Muscle layer of duodenum (tissue), 2 donors: ENCODE measurements around the gene GPR101.

Experiments
- H3K27ac ChIP-seq: one replicate; pipeline ENCODE4 v1.7.0; 2013; ENCODE audit warnings: mild to moderate bottlenecking, low read length
- H3K27me3 ChIP-seq: one replicate; pipeline ENCODE4 v1.7.0; 2013; ENCODE audit warnings: low read depth, mild to moderate bottlenecking, control low read depth, low read length
- H3K36me3 ChIP-seq, 2 donors: one replicate each; pipeline ENCODE4 v1.7.0; 2013; ENCODE audit warnings: low read length in 2 of 2, control low read depth in 1 of 2, mild to moderate bottlenecking in 1 of 2; ENCODE audit not compliant: insufficient read depth in 2 of 2, control insufficient read depth in 1 of 2
- H3K4me1 ChIP-seq, 2 donors: one replicate each; pipeline ENCODE4 v1.7.0; 2013; ENCODE audit warnings: low read length in 2 of 2, mild to moderate bottlenecking in 2 of 2, control low read depth in 1 of 2, moderate library complexity in 1 of 2; ENCODE audit not compliant: insufficient read depth in 2 of 2, control insufficient read depth in 1 of 2
- H3K4me3 ChIP-seq, 2 donors: one replicate each; pipeline ENCODE4 v1.7.0; 2013; ENCODE audit warnings: low read length in 2 of 2, low read depth in 1 of 2, mild to moderate bottlenecking in 1 of 2
- H3K9me3 ChIP-seq, 2 donors: one replicate each; pipeline ENCODE4 v1.7.0; 2013; ENCODE audit warnings: low read length in 2 of 2, control low read depth in 1 of 2, mild to moderate bottlenecking in 1 of 2; ENCODE audit not compliant: control insufficient read depth in 1 of 2
- donor health status: healthy.

Gene GPR101

GRCh38 chrX:137033774-137034507 lies at the start of gene GPR101:
Gene GPR101, minus strand, starts transcription at chrX:137033995. Its CDS starts 2,321 bp downstream, at chrX:137031674.
- Histone ChIP-seq H3K27ac (no peak within 1 kb of the TSS), H3K9me3 (no peaks in the 10 kb centered on the region), H3K36me3 (no peaks in the 10 kb centered on the region), H3K4me3 (peak within 1 kb of the TSS; percentile 24 to 66), H3K27me3 (peaks cover 19% of the 10 kb centered on the region), H3K4me1 (peaks cover 0 to 19% of the 10 kb centered on the region in 2 donors)

GRCh38 chrX:137081239-137081638 lies 47.4 kb upstream of the GPR101 start:
- Histone ChIP-seq H3K4me1 (no peaks in the 10 kb centered on the region), H3K27ac (no peak overlapping the region), H3K9me3 (no peaks in the 10 kb centered on the region), H3K36me3 (no peaks in the 10 kb centered on the region), H3K27me3 (no peaks in the 10 kb centered on the region), H3K4me3 (no peak overlapping the region)

DNA sequence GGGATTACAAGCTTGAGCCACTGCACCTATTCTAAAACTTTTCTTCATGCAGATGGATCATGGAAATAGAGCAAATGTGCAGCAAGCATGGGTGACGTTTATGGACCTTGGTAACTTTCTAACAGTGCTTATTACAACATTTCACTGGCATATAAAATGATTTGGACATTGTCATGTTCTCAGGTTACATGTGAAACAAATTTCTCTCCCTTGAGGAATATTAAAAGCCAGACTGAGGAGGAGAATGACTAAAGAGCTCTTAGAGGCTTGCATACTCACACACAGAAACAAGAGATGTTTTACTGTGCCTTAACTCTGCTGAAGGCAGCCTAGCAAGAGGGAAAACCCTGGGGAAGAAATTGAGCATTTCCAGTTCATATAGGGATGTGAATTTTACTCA lies 38.6 kb upstream of the GPR101 start:
- H3K9me3 ChIP-seq, result no peaks in the 10 kb centered on the region
- H3K4me3 ChIP-seq, result no peak overlapping the region
- no peaks in the 10 kb centered on the region for H3K4me1 ChIP-seq
- H3K36me3 ChIP-seq, result no peaks in the 10 kb centered on the region
- no peak overlapping the region for H3K27ac ChIP-seq
- no peaks in the 10 kb centered on the region for H3K27me3 ChIP-seq

DNA sequence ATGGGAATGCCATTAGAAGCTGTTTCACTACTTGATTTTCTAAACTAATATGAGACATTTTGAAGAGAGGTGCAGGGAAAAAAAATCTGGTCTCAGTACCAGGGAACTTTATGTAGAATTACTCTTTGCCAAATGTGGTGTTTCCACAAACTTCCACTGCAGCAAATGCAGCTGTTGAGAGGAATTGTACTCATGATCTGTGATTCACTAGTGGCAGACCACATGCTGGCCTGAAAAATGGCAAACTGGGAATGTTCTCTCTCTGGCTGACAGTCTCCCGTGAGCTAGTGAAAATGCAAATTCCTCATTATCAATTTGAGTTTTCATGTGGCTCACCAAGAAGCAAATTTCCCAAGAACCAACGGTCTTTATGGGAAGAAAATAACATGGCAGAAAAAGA lies 37.8 kb upstream of the GPR101 start:
- no peak overlapping the region for H3K27ac ChIP-seq
- no peaks in the 10 kb centered on the region for H3K36me3 ChIP-seq
- no peak overlapping the region for H3K4me3 ChIP-seq
- H3K4me1 ChIP-seq, result no peaks in the 10 kb centered on the region
- H3K9me3 ChIP-seq, result no peaks in the 10 kb centered on the region
- H3K27me3 ChIP-seq, result no peaks in the 10 kb centered on the region

- no peaks in the 10 kb centered on the region for H3K9me3 ChIP-seq
- no peaks in the 10 kb centered on the region for H3K36me3 ChIP-seq
- no peak overlapping the region for H3K4me3 ChIP-seq
- no peaks in the 10 kb centered on the region for H3K4me1 ChIP-seq
- H3K27me3 ChIP-seq, result no peaks in the 10 kb centered on the region
- no peak overlapping the region for H3K27ac ChIP-seq
Measured at GRCh38 chrX:137067147-137067546, 33.4 kb upstream of the GPR101 start.

DNA sequence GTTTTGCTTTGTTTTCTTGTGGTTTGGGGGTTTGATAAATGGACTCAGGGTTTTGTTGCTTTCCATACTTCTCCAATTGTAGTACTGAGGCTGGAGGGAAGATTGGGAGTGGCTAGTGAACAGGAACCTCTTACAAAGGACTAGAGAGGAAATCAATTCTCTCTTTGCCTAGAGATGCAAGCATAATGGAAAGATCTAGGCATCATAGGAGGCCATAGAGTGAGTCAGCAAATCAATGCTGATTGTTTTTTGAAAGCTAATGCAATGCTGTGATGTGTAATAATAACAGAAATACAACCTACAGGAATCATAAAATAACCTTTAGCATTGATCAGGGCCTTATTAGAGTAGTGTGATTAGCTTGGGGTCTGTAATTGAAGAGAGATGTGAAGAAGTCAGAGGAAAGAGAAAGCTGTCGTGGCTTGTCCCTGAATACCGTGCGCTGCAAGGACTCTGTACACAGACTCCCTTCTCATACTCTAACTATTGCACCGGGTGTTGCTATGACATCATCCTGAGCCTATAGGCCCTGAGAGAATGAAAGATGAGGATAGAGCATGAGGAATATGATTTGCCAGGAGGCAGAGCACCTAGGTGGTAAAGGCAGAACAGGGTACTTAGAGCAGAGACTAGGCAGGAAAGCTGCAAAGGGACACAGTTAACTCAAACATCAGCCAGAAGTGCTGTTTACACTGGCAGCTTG lies 29.3 kb upstream of the GPR101 start:
- H3K4me3 ChIP-seq, result no peak overlapping the region
- H3K4me1 ChIP-seq, result no peaks in the 10 kb centered on the region
- no peaks in the 10 kb centered on the region for H3K9me3 ChIP-seq
- no peak overlapping the region for H3K27ac ChIP-seq
- no peaks in the 10 kb centered on the region for H3K27me3 ChIP-seq
- no peaks in the 10 kb centered on the region for H3K36me3 ChIP-seq

- Histone ChIP-seq H3K36me3 (no peaks in the 10 kb centered on the region), H3K9me3 (no peaks in the 10 kb centered on the region), H3K4me3 (no peak overlapping the region), H3K4me1 (no peaks in the 10 kb centered on the region), H3K27ac (no peak overlapping the region), H3K27me3 (no peaks in the 10 kb centered on the region)
Measured at GRCh38 chrX:137058339-137059127, 24.7 kb upstream of the GPR101 start.

DNA sequence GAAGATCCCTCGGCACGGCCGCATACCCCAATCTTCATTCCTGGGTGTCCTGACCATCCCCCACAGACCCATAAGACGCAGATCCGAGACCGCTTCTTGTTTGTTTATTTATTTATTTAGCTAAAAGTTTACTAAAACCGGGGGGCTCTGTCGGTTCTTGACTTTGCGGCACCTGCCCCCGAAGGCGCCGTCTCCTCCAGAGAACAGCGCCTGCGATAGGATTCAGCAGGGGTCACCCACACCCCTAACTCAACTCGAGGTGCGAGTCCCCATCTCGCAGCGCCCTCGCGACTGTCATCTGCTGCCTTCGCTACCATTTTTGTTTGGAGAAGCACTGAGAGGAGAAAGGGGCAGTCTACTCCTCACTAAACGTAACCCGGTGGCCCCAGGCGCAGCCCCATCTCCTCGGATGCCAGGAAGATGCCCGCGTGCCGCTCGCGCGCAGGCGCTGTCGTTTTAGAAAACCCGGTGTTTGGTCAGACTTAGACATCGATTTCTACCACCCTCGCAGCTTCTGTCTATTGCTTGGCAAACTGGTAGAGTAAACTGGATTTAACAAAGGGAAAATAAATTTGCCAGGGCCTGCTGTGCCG lies 18.9 kb upstream of the GPR101 start:
- peak overlapping the region; percentile 46 to 60 for H3K4me3 ChIP-seq
- H3K27ac ChIP-seq, result no peak overlapping the region
- no peaks in the 10 kb centered on the region for H3K9me3 ChIP-seq
- no peaks in the 10 kb centered on the region for H3K4me1 ChIP-seq
- no peaks in the 10 kb centered on the region for H3K27me3 ChIP-seq
- H3K36me3 ChIP-seq, result no peaks in the 10 kb centered on the region

DNA sequence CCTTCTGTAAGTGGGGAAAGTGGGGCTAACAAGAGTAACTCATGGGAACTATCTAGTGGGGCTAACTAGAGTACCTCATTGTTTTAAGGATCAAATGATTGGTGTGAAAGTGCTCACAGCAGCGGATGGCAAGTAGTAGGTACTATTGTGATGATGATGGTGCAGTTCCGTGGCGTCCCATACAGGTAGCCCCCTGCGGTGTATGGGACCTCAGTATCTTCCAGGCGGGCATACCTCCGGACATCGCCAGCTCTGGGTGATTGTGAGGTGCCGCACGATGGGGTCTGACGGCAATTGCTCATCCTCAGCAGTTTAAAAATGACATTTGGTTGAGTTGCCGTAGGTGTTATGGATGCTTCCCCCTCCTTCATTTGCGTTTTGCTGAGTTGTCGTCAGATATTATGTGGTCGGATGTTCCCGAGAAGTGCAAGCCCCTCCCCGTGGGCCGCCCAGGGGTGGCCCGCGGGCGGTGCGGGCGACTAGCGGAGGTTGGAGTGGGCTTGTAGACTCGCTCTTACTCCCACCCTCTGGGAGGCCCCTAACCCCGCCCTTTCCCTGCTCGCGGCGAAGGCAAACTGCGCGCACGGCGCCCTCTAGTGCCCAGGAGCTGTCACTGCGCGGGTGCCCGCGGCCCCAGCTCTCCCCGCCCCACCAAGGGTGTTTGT lies 18.3 kb upstream of the GPR101 start:
- Histone ChIP-seq H3K4me1 (no peaks in the 10 kb centered on the region), H3K27me3 (no peaks in the 10 kb centered on the region), H3K9me3 (no peaks in the 10 kb centered on the region), H3K27ac (no peak overlapping the region), H3K4me3 (peak overlapping the region; percentile 46 to 60), H3K36me3 (no peaks in the 10 kb centered on the region)

DNA sequence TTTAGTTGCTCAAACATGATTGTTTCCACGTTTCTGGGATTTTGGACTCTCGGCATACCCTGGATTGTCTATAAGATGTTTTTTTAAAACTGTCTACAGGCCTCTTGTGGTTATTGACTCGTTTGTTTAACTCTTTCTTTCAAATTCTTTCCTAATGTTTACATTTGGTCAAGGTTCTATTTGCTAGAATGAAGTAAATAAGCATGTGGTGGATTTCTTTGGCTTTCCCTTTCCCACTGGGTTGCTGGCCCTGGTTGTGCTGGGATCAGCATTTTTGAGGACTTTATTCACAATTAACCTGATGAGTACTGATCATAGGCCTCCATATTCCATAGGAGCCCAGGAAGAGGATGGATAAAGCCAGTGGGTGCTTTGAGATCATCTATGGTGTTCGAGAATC lies 11.1 kb upstream of the GPR101 start:
- Histone ChIP-seq H3K36me3 (no peaks in the 10 kb centered on the region), H3K9me3 (no peaks in the 10 kb centered on the region), H3K4me3 (no peak overlapping the region), H3K27ac (no peak overlapping the region), H3K4me1 (no peaks in the 10 kb centered on the region), H3K27me3 (no peaks in the 10 kb centered on the region)

- Histone ChIP-seq H3K4me1 (no peaks in the 10 kb centered on the region), H3K9me3 (no peaks in the 10 kb centered on the region), H3K27me3 (no peaks in the 10 kb centered on the region), H3K36me3 (no peaks in the 10 kb centered on the region), H3K4me3 (no peak overlapping the region), H3K27ac (no peak overlapping the region)
Measured at GRCh38 chrX:137043736-137044135, 9.9 kb upstream of the GPR101 start.
